Skeletal muscle tissue (tissue), 4 donors: ENCODE measurements around the gene PDE4D. TPM values are rescaled to one million over a fixed set of nuclear protein-coding genes. Genes with fewer than 3 reads are reported as not detected.
A peak's percentile ranks its signal among the peaks of the same experiment; 100 is the strongest.

Source experiments
- H3K27ac ChIP-seq: one replicate; pipeline ENCODE4 v1.7.0; 2013; ENCODE audit warnings: mild to moderate bottlenecking, low read depth, low read length, inconsistent platforms
- H3K27me3 ChIP-seq, 3 donors: one replicate each; pipeline ENCODE4 v1.7.0; 2013; ENCODE audit warnings: low read length in 3 of 3; ENCODE audit not compliant: control insufficient read depth in 3 of 3, insufficient read depth in 3 of 3
- H3K36me3 ChIP-seq, 3 donors: one replicate each; pipeline ENCODE4 v1.7.0; 2013; ENCODE audit warnings: low read length in 3 of 3; ENCODE audit not compliant: control insufficient read depth in 3 of 3, insufficient read depth in 3 of 3
- H3K4me1 ChIP-seq, 3 donors: one replicate each; pipeline ENCODE4 v1.7.0; 2013; ENCODE audit warnings: low read length in 3 of 3, mild to moderate bottlenecking in 3 of 3; ENCODE audit not compliant: control insufficient read depth in 3 of 3, insufficient read depth in 3 of 3
- H3K4me3 ChIP-seq, 3 donors: one replicate each; pipeline ENCODE4 v1.7.0; 2013; ENCODE audit warnings: low read length in 3 of 3
- H3K9ac ChIP-seq, 3 donors: one replicate each; pipeline ENCODE4 v1.7.0; 2013; ENCODE audit warnings: low read length in 3 of 3, mild to moderate bottlenecking in 3 of 3, moderate library complexity in 2 of 3, low read depth in 1 of 3
- H3K9me3 ChIP-seq, 3 donors: one replicate each; pipeline ENCODE4 v1.7.0; 2013; ENCODE audit warnings: low read length in 3 of 3; ENCODE audit not compliant: control insufficient read depth in 3 of 3
- total RNA-seq: library from RNA; depleted of rRNA; stranded (reverse); fragments of >200 nt; gene quantifications from one replicate; pipeline ENCODE4 v1.2.3, GENCODE V29; 2014
- donor health status: Osteomylitis.

Gene PDE4D
- total RNA-seq, 1 donor from 2014 or later, result 59.0 TPM

DNA sequence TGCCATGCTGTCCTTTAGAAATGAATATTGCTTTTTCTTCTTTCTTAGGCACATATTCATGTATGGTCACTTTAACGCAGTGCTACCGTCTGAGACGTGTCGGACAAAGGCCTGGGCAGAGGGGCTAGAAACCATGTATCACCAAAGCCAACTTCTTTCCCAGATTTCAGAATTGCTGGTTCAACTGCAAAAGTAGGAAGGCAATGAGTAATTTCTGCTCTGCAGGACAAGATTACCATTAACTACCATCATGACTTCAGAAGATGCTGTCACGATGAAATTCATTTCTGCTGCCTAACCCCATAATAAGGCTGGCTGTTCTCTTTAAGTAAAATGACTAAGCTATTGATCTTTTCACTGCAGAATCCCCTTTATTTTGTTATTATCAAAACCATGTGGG lies 306.7 kb downstream of the PDE4D start:
- Histone ChIP-seq H3K9me3 (no peaks in the 10 kb centered on the region), H3K4me3 (peak overlapping the region; percentile 70 to 77 (median 72)), H3K4me1 (peaks cover 4 to 15% (median 5%) of the 10 kb centered on the region in 3 donors), H3K36me3 (no peaks in the 10 kb centered on the region), H3K27me3 (no peaks in the 10 kb centered on the region), H3K9ac (peak overlapping the region; percentile 73 to 81 (median 78)), H3K27ac (no peak overlapping the region)

DNA sequence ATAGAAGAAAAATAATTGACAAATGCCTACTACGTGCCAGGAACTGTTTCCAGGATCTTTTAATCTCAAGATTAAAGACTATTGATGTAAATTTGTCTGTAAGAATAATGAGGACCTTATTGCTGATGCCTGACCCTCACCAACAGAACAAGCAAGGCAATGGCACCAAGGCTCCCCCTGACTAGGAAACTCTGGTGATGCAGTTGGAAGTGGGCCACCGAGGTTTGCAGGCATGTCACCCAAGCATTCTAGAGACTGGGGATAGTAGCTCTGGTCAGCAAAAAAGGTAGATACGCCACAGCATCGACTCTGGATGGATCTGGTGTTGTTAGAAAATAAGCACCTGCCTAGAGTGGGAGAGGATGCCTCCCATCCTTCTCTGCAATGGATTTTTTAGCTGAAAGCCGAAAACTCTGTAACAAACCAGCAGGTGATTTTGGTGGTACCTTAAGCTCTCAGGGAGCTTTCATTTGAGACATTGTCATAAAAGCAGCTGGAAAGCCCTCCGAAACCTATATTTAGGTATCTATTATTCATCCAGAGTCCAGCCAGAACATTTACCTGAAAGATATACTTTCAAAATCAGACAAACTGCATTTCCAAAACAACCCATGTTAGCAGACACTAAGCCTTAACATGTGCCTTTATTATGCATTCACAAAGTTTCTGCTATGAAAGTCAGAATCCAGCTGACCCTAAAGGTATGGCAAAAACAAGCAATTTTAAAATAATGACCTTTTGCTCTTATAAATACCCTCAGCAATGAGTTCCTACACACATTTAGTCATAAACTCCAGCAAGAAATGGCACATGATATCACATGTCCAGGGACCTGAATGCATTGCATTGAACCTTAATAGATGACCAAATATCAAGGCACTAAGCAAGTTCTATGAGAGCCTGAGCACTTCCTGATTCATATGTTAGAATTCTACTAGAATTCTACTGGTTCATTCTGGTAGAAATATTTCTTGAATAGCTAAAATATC lies 308.4 kb downstream of the PDE4D start:
- Histone ChIP-seq H3K9me3 (no peaks in the 10 kb centered on the region), H3K9ac (peak overlapping the region; percentile 73 to 81 (median 73)), H3K4me1 (peaks cover 4 to 19% (median 7%) of the 10 kb centered on the region in 3 donors), H3K36me3 (no peaks in the 10 kb centered on the region), H3K27me3 (no peaks in the 10 kb centered on the region), H3K4me3 (peak overlapping the region; percentile 70 to 77 (median 72)), H3K27ac (peak overlapping the region; percentile 59)

DNA sequence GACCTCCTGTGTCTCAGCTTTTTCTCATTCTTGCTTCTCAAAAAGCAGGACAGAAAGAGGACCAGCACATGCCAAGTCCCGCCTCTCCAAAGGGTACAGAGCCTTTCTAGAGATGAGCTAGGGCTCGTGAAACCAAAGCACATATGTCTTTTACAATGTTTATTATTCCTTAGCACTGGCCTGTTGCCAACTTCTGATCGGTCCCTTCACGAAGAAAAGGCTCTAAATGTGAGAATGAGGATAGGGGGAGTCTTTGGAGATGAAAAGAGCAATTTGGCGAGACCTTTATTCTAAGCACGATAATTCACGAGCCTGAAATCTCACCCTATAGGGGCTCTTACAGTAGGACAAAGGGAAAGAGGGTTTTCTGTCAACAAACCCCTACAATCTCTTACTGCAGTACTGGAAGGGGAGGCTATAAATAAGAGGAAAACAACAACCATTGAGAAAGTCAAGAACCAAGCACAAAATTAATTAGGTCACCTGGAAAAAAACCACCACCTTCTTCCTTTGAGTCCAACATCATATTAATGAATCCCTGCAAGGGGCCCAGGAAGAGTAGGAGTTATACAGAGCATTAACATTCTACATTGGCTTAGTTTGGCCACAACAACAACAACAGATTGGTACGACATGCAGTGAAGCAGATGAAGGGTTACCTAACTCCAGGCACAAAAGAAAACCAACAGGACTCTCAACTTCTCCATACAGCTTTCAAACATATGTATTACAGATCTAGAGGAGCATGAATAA lies 309.5 kb downstream of the PDE4D start:
- H3K4me3 ChIP-seq, result peak overlapping the region; percentile 70 to 77 (median 72)
- no peaks in the 10 kb centered on the region for H3K9me3 ChIP-seq
- peak overlapping the region; percentile 59 for H3K27ac ChIP-seq
- H3K27me3 ChIP-seq, result no peaks in the 10 kb centered on the region
- H3K36me3 ChIP-seq, result no peaks in the 10 kb centered on the region
- peak overlapping the region; percentile 73 to 81 (median 73) for H3K9ac ChIP-seq
- H3K4me1 ChIP-seq, result peaks cover 13 to 23% (median 18%) of the 10 kb centered on the region in 3 donors

DNA sequence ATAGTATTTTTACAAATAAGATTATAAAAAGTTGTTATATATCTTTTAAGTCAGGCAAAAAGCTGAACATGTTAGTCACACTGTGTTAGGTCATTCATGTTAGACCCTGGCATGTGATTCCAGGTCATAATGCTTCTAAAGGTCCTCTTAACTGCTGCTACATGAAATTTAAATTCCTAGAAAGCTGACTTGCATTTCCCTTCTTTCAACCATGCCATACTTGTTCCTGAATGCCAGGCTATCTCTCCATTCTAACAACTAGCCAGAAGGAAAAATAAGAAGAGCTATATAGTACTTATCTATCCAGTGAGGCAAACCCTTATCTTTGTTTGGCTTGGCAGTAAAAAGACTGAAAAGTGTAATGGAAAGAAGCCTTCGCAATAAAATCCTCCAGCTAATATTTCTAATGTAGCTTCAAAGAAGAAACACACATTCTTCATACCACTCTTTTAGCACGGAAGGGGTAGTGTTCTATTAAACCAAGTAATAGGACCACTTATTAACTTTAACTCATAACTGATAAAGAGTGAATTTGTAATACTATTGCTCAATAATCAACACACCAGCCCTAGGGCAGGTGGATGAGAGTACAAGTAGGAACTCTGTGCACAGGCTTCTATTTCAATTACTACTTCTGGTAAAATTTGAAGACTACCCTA lies 310.2 kb downstream of the PDE4D start:
- H3K4me1 ChIP-seq, result peaks cover 13 to 29% (median 22%) of the 10 kb centered on the region in 3 donors
- no peaks in the 10 kb centered on the region for H3K9me3 ChIP-seq
- H3K9ac ChIP-seq, result peak overlapping the region in 2 of 3 donors; percentile 28 to 81
- peak overlapping the region; percentile 70 to 77 (median 72) for H3K4me3 ChIP-seq
- peak overlapping the region; percentile 27 for H3K27ac ChIP-seq
- no peaks in the 10 kb centered on the region for H3K36me3 ChIP-seq
- H3K27me3 ChIP-seq, result no peaks in the 10 kb centered on the region

DNA sequence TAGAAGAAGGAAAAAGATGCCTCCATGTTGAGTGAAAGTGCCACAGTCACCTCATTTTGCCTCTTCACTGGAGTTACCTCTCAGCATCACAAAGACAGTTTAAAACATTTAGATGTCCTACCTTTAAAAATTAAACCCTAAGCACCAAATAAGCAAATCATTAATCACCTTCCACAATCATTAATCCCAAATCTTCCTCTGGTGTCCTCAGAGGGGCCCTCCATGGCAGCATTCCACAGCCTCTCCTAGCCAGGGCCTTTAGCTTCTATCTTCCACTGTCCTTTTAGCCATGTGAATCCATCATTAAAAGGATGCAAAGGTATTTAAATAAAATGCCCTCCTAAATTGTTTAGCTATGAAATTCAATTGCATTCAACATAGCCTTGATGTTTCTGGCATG lies 310.8 kb downstream of the PDE4D start:
- peaks cover 13 to 25% (median 22%) of the 10 kb centered on the region in 3 donors for H3K4me1 ChIP-seq
- no peak overlapping the region for H3K27ac ChIP-seq
- H3K4me3 ChIP-seq, result no peak overlapping the region

DNA sequence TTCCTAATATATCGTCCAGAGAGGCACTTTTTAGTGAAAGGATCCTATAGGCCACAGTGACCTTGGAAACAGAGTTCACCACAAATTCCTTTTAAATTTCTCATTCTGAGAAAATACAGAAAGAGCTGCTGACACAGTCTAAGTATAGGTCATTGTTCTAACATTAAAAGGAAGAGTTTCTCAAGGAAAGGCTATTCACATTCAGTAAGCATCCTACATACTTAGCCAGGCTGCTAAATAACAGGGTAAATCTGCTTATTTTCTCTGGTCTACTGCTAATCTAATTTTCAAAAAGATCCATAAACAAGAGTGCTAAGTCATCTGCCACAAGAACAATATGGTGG lies 313.7 kb downstream of the PDE4D start:
- no peaks in the 10 kb centered on the region for H3K27me3 ChIP-seq
- peak overlapping the region; percentile 43 for H3K27ac ChIP-seq
- no peaks in the 10 kb centered on the region for H3K9me3 ChIP-seq
- no peak overlapping the region for H3K4me3 ChIP-seq
- peak overlapping the region in 1 of 3 donors; percentile 37 for H3K9ac ChIP-seq
- no peaks in the 10 kb centered on the region for H3K36me3 ChIP-seq
- peaks cover 13 to 25% (median 22%) of the 10 kb centered on the region in 3 donors for H3K4me1 ChIP-seq

More for the DNA sequence above, 310.8 kb downstream of the PDE4D start:
- Histone ChIP-seq H3K9me3 (no peaks in the 10 kb centered on the region), H3K9ac (no peak overlapping the region), H3K27me3 (no peaks in the 10 kb centered on the region), H3K36me3 (no peaks in the 10 kb centered on the region)

DNA sequence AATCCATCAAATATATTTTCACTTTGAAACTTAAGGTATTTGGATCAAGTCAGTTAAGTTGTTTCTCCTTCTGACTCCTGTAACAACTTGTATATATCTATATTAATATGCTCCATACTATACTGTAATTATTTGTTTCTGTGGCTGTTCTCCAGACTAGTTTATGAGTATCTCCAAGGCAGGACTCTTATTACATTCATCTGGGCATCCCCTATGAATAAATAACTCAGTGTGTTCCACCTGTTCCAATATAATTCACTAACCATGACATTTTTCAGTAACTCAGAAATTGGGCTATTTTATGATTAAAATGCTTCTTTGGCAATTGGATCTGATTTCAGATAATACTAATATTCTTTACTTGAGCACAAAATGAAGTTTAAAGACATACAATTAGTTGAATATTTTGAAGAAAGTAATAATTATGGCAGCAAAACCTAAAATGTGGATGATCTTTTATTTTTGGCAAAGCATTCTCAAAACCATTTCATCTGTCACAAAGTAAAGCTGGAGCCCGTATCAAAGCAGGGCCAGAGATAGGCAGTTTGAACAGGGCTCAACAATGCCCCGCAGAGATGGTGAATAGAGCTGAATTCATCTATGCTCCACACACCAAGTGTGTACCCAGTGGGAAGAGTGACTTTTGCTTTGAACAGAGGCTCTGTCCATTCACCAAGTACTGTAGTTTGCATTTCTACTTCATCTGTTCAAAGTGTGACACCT lies 314.3 kb downstream of the PDE4D start:
- H3K4me1 ChIP-seq, result peaks cover 13 to 25% (median 22%) of the 10 kb centered on the region in 3 donors
- H3K9ac ChIP-seq, result peak overlapping the region in 1 of 3 donors; percentile 37
- no peaks in the 10 kb centered on the region for H3K9me3 ChIP-seq
- H3K27me3 ChIP-seq, result no peaks in the 10 kb centered on the region
- no peak overlapping the region for H3K4me3 ChIP-seq
- peak overlapping the region; percentile 43 for H3K27ac ChIP-seq
- H3K36me3 ChIP-seq, result no peaks in the 10 kb centered on the region

DNA sequence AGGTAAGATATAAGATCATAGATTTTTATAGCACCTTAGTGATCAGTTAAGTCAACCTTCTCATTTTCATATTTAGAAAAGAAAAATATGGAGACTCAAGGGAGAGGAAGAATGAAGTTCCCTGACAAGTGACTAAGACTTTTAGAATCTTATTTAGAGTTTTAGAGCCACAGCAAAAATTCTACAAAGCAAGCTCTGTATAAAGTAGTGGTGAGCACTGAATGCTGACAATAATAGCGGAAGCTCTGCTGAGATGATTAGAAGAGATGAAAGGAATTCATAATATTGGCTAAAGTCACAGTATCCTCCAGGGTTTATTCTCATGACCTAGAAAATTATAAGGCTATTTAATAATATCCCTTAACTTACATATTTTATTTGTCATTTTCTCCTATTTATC lies 316.0 kb downstream of the PDE4D start:
- no peaks in the 10 kb centered on the region for H3K27me3 ChIP-seq
- no peaks in the 10 kb centered on the region for H3K9me3 ChIP-seq
- H3K4me1 ChIP-seq, result peaks cover 9 to 17% (median 14%) of the 10 kb centered on the region in 3 donors
- H3K9ac ChIP-seq, result no peak overlapping the region
- H3K4me3 ChIP-seq, result no peak overlapping the region
- H3K27ac ChIP-seq, result no peak overlapping the region
- H3K36me3 ChIP-seq, result no peaks in the 10 kb centered on the region
